ENCODE data around the gene ASXL3. TPM values are rescaled to one million over a fixed set of nuclear protein-coding genes. Genes with fewer than 3 reads are reported as not detected.

The ASXL3 gene
- polyA plus RNA-seq, 1 experiment = not detected

- Histone ChIP-seq H3K4me3 (ENCODE audit: low read depth, low read length) (no peak overlapping the region), H3K36me3 (ENCODE audit: control insufficient read depth, insufficient read depth, low read length) (no peaks in the 10 kb centered on the region), H3K27me3 (ENCODE audit: control insufficient read depth, insufficient read depth, low read length) (peaks cover 12% of the 10 kb centered on the region)
- ChIA-PET POLR2A (no interaction called here), CTCF (no interaction called here)
- TF ChIP-seq CTCF (IDR thresholded peaks at IDR 0.05; ENCODE audit: insufficient read depth, low read depth, low read length) = no peak
- DNase-seq (ENCODE audit: low read depth) = no peak
Observed at GRCh38 chr18:33576999-33577646, 896 bp upstream of the ASXL3 start.

- Histone ChIP-seq H3K27me3 (ENCODE audit: control insufficient read depth, insufficient read depth, low read length) (peaks cover 12% of the 10 kb centered on the region), H3K36me3 (ENCODE audit: control insufficient read depth, insufficient read depth, low read length) (no peaks in the 10 kb centered on the region), H3K4me3 (ENCODE audit: low read depth, low read length) (peak overlapping the region; percentile 29)
- ChIA-PET CTCF (interaction anchor here (0.7 kb wide), 1 partner anchor 8 kb away, joined by 3 read pairs; no protein-coding TSS in a partner anchor), POLR2A (no interaction called here)
- no peak for DNase-seq (ENCODE audit: low read depth)
- TF ChIP-seq CTCF (IDR thresholded peaks at IDR 0.05; ENCODE audit: insufficient read depth, low read depth, low read length) = no peak
Observed at GRCh38 chr18:33578518-33579348, 714 bp downstream of the ASXL3 start.

GRCh38 chr18:33579349-33580215 lies 1.6 kb downstream of the ASXL3 start:
- TF ChIP-seq CTCF (IDR thresholded peaks at IDR 0.05; ENCODE audit: insufficient read depth, low read depth, low read length) = no peak
- no peak for DNase-seq (ENCODE audit: low read depth)
- ChIA-PET POLR2A (no interaction called here), CTCF (interaction anchor here (0.7 kb wide), 1 partner anchor 9 kb away, joined by 3 read pairs; no protein-coding TSS in a partner anchor)
- Histone ChIP-seq H3K27me3 (ENCODE audit: control insufficient read depth, insufficient read depth, low read length) (peaks cover 12% of the 10 kb centered on the region), H3K36me3 (ENCODE audit: control insufficient read depth, insufficient read depth, low read length) (no peaks in the 10 kb centered on the region), H3K4me3 (ENCODE audit: low read depth, low read length) (no peak overlapping the region)

DNA sequence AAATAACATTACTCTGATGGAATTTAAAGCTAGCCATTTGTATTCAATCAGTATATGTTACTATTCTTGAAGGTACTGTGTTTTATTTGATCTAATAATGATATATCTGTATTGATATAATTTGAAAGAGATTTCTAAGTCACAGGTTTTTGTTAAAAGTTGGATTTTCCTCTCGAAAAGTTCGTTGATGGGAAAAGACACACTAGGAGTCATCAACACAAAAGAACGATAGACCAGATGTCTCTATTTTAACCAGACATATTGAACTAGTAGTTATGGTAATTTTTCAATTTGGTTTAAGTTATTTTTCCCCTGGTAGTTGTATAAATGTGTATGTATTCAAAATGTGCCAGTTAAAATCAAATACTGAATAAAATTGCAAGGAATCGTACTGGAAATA lies 2.5 kb downstream of the ASXL3 start:
- peaks cover 12% of the 10 kb centered on the region for H3K27me3 ChIP-seq (ENCODE audit: control insufficient read depth, insufficient read depth, low read length)
- DNase-seq (ENCODE audit: low read depth) = no peak
- ChIA-PET CTCF (no interaction called here), POLR2A (no interaction called here)
- H3K4me3 ChIP-seq (ENCODE audit: low read depth, low read length) = no peak overlapping the region
- no peak for TF ChIP-seq CTCF (IDR thresholded peaks at IDR 0.05; ENCODE audit: insufficient read depth, low read depth, low read length)
- H3K36me3 ChIP-seq (ENCODE audit: control insufficient read depth, insufficient read depth, low read length) = no peaks in the 10 kb centered on the region

- no peak overlapping the region for H3K4me3 ChIP-seq (ENCODE audit: low read depth, low read length)
- POLR2A ChIA-PET = no interaction called here
- H3K36me3 ChIP-seq (ENCODE audit: control insufficient read depth, insufficient read depth, low read length) = no peaks in the 10 kb centered on the region
- H3K27me3 ChIP-seq (ENCODE audit: control insufficient read depth, insufficient read depth, low read length) = peaks cover 12% of the 10 kb centered on the region
- no peak for TF ChIP-seq CTCF (IDR thresholded peaks at IDR 0.05; ENCODE audit: insufficient read depth, low read depth, low read length)
- CTCF ChIA-PET = no interaction called here
- no peak for DNase-seq (ENCODE audit: low read depth)
Observed at GRCh38 chr18:33581856-33582255, 3.8 kb downstream of the ASXL3 start.

Data from BJ (cell line).